Activated T-helper 1 cell treated with Interleukin-2 at 50 U/mL for 16 hours (primary cell): ENCODE data around the gene RHBDL1.

Source experiments
- DNase-seq: peaks from one replicate; pipeline ENCODE4 v3.0.0-alpha.2; 2020; ENCODE audit warnings: low read depth

RHBDL1 gene

GRCh38 chr16:720447-720989 is 45.0 kb downstream of the RHBDL1 start:
- no peak for DNase-seq

- peak; percentile 61 for DNase-seq
Observed at GRCh38 chr16:720990-721764, 45.7 kb downstream of the RHBDL1 start, which contains the start of gene ANTKMT. Gene ANTKMT (plus strand): TSS chr16:721146. CDS start chr16:721275, 129 bp downstream.

DNA sequence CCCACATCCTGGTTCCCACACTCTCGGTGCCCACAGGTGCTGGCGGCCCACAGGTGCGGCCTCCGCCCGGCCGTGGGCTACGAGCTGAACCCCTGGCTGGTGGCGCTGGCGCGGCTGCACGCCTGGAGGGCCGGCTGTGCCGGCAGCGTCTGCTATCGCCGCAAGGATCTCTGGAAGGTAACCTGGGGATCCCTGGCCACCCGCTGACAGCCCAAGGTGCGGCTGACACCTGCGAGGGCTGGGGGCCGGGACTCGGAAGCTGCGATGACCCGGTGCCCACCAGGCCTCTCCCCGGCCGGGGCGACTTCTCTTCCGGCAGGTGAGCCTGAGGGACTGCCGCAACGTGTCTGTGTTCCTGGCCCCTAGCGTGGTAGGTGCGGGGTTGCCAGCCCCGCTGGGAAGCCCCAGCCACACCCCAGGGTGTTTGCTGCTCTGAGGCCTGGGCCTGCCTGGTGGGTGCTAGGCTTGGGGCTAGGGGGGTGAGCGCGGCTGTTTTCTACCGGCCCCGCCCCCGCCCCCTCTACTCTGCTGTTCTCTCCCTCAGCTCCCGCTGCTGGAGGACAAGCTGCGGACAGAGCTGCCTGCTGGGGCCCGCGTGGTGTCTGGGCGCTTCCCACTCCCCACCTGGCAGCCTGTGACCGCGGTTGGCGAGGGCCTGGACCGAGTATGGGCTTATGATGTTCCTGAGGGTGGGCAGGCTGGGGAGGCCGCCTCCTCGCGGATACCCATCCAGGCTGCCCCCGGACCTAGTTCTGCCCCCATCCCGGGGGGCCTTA is 46.5 kb downstream of the RHBDL1 start:
- no peak for DNase-seq

DNA sequence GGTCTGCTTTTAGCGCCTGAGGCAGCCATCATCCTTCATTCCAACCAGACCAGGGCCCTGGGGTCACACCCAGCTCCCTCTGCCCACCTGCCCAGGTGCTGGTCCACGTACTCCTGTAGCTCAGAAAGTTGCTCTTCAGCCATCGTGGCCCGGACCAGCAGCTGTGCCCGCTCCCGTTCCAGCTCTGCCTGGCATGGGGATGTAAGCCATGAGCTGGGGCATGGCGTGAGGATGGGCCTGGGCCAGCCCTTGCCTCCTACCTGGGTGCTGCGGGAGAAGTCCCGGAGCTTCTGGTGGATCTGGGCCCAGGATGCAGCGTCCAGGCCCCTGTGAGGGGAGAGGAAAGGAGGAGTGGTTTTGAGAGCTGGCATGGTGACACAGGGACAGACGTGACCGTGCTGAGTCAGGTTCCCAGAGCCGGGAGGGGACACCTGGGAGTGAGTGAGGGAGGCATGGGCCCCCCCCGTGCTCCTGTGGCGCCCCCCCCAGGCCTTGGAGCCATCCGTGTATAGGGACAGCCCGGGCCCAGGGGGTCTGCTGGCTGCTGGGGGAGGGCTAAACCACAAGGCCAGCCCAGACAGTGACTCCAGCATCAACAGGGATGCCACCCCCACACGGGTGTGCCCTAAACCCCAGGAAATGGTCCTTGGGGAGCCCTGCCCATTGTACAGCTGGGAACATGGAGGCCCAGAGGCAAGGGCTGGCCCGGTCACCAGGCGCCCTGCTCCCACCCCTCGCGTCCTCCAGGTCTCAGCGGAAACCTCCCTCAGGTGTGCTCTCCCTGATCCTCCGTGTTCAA is 47.6 kb downstream of the RHBDL1 start:
- DNase-seq = no peak

DNA sequence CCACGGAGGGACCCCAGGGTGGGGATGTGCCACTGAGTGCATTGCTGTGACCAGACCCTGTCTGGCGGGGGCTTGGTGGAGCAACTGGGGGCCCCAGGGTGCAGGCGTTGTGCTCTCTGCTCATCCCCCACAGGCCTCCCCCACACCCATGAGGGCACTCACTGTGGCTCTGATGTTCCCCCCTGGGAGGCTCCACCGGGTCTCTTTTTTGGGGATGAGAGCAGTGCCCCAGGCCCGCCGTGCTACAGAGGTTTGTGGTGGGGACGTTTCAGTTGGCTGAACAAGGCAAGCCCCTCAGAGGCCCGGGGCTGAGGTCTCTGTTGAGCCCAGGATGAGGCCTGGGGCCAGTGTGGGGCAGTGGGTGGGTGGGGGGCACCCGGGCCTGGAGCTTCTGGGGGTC is 48.2 kb downstream of the RHBDL1 start:
- no peak for DNase-seq

- DNase-seq = no peak
Observed at GRCh38 chr16:724188-725040, 48.9 kb downstream of the RHBDL1 start.

- no peak for DNase-seq
Observed at GRCh38 chr16:725041-725376, 49.5 kb downstream of the RHBDL1 start.

- DNase-seq = no peak
Observed at GRCh38 chr16:725463-726187, 50.2 kb downstream of the RHBDL1 start.

DNA sequence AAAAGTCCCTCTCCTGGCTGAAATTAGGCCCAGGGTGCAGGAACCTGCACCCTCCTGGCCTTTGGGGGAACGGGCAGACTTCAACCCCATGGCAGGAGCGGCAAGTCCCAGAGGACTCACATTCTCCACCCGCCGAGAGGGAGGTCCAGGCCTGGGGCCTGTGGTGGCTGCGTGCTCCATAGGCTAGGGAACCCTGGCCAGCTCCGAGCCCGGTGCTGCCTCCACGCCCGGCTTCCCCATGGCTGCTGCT is 50.6 kb downstream of the RHBDL1 start:
- DNase-seq = no peak

- peak; percentile 49 for DNase-seq
Observed at GRCh38 chr16:726438-727290, 51.2 kb downstream of the RHBDL1 start, which contains the start of the genes CCDC78 and HAGHL. Gene CCDC78 (minus strand): TSS chr16:726443. CDS start chr16:726367, 76 bp downstream. Gene HAGHL (plus strand): TSS chr16:727106. CDS start chr16:727510, 404 bp downstream.

GRCh38 chr16:727291-727977 is 52.0 kb downstream of the RHBDL1 start:
- no peak for DNase-seq
